Right renal cortex interstitium (tissue), 3 donors: ENCODE data around the gene CSGALNACT2. TPM values are rescaled to one million over a fixed set of nuclear protein-coding genes. Genes with fewer than 3 reads are reported as not detected.

ENCODE experiments used
- DNase-seq, 3 donors: peaks; one replicate each; pipeline ENCODE4 v3.0.0-alpha.2; 2013; ENCODE audit warnings: low read depth in 3 of 3, low spot score in 2 of 3
- polyA plus RNA-seq, 3 donors: library from polyadenylated mRNA; unstranded; fragments of 120-200 nt; gene quantifications; one replicate each; pipeline ENCODE4 v1.2.1, GENCODE V29; 2013; ENCODE audit not compliant: insufficient read length in 3 of 3

The CSGALNACT2 gene
- polyA plus RNA-seq, 3 donors: 18.4 to 20.6 (median 18.8) TPM

GRCh38 chr10:43111921-43112607 lies 26.2 kb upstream of the CSGALNACT2 start:
- no peak for DNase-seq

GRCh38 chr10:43112608-43112961 lies 25.7 kb upstream of the CSGALNACT2 start:
- DNase-seq: no peak

- DNase-seq: no peak
Observed at GRCh38 chr10:43113201-43114087, 24.8 kb upstream of the CSGALNACT2 start.

- DNase-seq: no peak
Observed at GRCh38 chr10:43114088-43114742, 24.0 kb upstream of the CSGALNACT2 start.

- DNase-seq: no peak
Observed at GRCh38 chr10:43114743-43115611, 23.3 kb upstream of the CSGALNACT2 start.

GRCh38 chr10:43115881-43116595 lies 22.2 kb upstream of the CSGALNACT2 start:
- no peak for DNase-seq

- no peak for DNase-seq
Observed at GRCh38 chr10:43116596-43116995, 21.6 kb upstream of the CSGALNACT2 start.

- no peak for DNase-seq
Observed at GRCh38 chr10:43117031-43117776, 21.0 kb upstream of the CSGALNACT2 start.

GRCh38 chr10:43117777-43118583 lies 20.3 kb upstream of the CSGALNACT2 start:
- no peak for DNase-seq

- DNase-seq: no peak
Observed at GRCh38 chr10:43118631-43119415, 19.4 kb upstream of the CSGALNACT2 start.

- no peak for DNase-seq
Observed at GRCh38 chr10:43119416-43120115, 18.7 kb upstream of the CSGALNACT2 start.

GRCh38 chr10:43120116-43120928 lies 17.9 kb upstream of the CSGALNACT2 start:
- no peak for DNase-seq

GRCh38 chr10:43120929-43121314 lies 17.3 kb upstream of the CSGALNACT2 start:
- no peak for DNase-seq

- no peak for DNase-seq
Observed at GRCh38 chr10:43121444-43121843, 16.8 kb upstream of the CSGALNACT2 start.

- no peak for DNase-seq
Observed at GRCh38 chr10:43122096-43122495, 16.1 kb upstream of the CSGALNACT2 start.

- no peak for DNase-seq
Observed at GRCh38 chr10:43122826-43123225, 15.4 kb upstream of the CSGALNACT2 start.
